ENCODE measurements around the gene PLB1.

DNA sequence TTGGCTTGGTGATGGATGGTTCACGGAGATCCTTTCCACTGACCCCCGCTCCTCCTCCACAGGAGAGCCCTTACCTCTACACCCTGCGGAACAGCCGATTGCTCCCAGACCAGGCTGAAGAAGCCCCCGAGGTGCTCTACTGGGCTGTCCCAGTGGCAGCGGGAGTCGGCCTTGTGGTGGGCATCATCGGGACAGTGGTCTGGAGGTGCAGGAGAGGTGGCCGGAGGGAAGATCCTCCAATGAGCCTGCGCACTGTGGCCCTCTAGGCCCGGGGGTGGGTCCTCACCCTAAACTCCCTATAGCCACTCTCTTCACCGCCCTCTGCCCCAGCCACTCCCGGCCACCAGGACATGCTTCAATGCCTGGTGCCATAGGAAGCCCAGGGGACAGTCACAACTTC lies 146.9 kb downstream of the PLB1 start:
- TF ChIP-seq POLR2AphosphoS5 (IDR thresholded peaks at IDR 0.05; ENCODE audit: low read depth) (no peak), CTCF (IDR thresholded peaks at IDR 0.05; ENCODE audit: insufficient read depth, low read length) (no peak)
